Measurements from ENCODE around the gene ARHGAP6. TPM values are rescaled to one million over a fixed set of nuclear protein-coding genes. Genes with fewer than 3 reads are reported as not detected.

The ARHGAP6 gene
- total and polyA plus RNA-seq, 8 donors, result 2.2 to 26.4 (median 8.7) TPM

DNA sequence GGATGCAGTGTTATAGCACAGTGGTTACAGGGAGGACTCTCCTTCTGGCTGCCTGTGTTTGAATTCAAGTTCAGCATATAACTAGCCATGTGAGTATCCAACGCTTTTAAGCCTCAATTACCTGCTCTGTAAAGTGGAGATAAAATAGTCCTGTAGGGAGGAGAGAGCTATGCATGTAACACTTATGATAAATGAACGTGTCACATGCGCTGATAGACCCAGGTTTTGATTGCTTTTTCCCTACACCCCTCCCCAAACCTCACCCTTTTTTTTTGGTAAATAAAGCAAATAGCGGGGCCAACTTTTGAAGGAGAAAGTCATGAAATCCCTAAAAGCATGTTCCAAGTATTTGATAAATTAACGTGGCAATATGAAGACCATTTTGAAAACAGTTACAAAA is 392.9 kb downstream of the ARHGAP6 start:
- no peak overlapping the region for H3K27ac ChIP-seq
- no peak for DNase-seq
- H3K4me3 ChIP-seq, result no peak overlapping the region
- H3K36me3 ChIP-seq, result no peaks in the 10 kb centered on the region
- intact Hi-C loops (cut with DNase I; ENCODE audit: low total_unique reads), result no loop called here
- no peaks in the 10 kb centered on the region for H3K27me3 ChIP-seq
- H3K4me1 ChIP-seq, result peaks cover 0 to 12% (median 3%) of the 10 kb centered on the region in 4 donors
- no peak for TF ChIP-seq POLR2A (IDR thresholded peaks at IDR 0.05)
- TF ChIP-seq EP300 (IDR thresholded peaks at IDR 0.05), result no peak
- TF ChIP-seq, protein P1, sequence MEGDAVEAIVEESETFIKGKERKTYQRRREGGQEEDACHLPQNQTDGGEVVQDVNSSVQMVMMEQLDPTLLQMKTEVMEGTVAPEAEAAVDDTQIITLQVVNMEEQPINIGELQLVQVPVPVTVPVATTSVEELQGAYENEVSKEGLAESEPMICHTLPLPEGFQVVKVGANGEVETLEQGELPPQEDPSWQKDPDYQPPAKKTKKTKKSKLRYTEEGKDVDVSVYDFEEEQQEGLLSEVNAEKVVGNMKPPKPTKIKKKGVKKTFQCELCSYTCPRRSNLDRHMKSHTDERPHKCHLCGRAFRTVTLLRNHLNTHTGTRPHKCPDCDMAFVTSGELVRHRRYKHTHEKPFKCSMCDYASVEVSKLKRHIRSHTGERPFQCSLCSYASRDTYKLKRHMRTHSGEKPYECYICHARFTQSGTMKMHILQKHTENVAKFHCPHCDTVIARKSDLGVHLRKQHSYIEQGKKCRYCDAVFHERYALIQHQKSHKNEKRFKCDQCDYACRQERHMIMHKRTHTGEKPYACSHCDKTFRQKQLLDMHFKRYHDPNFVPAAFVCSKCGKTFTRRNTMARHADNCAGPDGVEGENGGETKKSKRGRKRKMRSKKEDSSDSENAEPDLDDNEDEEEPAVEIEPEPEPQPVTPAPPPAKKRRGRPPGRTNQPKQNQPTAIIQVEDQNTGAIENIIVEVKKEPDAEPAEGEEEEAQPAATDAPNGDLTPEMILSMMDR (IDR thresholded peaks at IDR 0.05), result no peak
- no peak for TF ChIP-seq POLR2AphosphoS5 (IDR thresholded peaks at IDR 0.05)
- WGBS, 5 donors, result 54 to 87% (median 68%) methylated on average over 5 of the region's 5 CpGs
- H3K9me3 ChIP-seq, result no peaks in the 10 kb centered on the region

DNA sequence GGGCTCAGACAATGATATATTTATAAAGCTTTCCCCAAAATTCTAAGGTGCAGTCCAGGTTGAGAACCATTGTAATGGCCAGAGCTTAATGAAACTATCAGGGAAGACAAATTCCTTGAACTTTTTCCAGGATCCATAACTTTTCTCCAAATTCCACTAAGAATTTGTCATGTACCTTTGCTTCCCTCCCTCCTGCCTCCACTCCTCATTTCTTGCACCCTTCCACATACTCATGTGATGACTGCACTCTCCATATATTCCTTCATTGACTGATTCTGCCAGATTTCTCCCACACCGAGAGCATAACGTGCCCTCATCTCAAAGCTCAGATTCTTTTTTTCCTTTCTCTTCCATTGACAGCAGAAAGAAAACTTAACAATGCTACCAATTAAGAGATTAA is 393.4 kb downstream of the ARHGAP6 start:
- Histone ChIP-seq H3K4me1 (peaks cover 0 to 12% (median 3%) of the 10 kb centered on the region in 4 donors), H3K36me3 (no peaks in the 10 kb centered on the region), H3K27ac (no peak overlapping the region), H3K27me3 (no peaks in the 10 kb centered on the region), H3K4me3 (no peak overlapping the region), H3K9me3 (no peaks in the 10 kb centered on the region)
- intact Hi-C loops (cut with DNase I; ENCODE audit: low total_unique reads), result no loop called here
- 81 to 100% (median 97%) methylated on average over 2 of the region's 2 CpGs for WGBS, 5 donors
- no peak for TF ChIP-seq POLR2A (IDR thresholded peaks at IDR 0.05)
- TF ChIP-seq POLR2AphosphoS5 (IDR thresholded peaks at IDR 0.05), result no peak
- TF ChIP-seq EP300 (IDR thresholded peaks at IDR 0.05), result no peak
- TF ChIP-seq, protein P1 (IDR thresholded peaks at IDR 0.05), result no peak
- DNase-seq, result no peak

DNA sequence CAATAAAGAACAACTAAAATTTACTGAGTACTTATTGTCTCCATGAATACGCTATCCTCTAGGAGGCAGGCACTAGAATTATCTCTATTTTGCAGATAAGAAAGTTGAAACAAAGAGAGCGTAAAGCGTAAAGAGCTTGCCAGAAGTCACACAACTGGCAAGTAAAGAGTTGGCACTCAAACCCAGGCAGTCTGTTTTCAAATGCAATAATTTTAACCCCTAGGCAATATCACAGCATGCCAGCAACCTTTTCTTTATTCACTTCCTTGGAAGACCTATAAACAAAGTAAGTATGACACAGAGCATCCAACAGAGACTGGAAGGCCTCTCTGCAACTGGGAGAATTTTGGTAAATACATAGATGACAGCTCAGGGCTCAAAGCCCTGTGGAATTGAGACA is 395.7 kb downstream of the ARHGAP6 start:
- intact Hi-C loops (cut with DNase I; ENCODE audit: low total_unique reads), result no loop called here
- TF ChIP-seq POLR2AphosphoS5 (IDR thresholded peaks at IDR 0.05) (no peak), EP300 (IDR thresholded peaks at IDR 0.05) (no peak), POLR2A (IDR thresholded peaks at IDR 0.05) (no peak)
- TF ChIP-seq, protein P1 (IDR thresholded peaks at IDR 0.05), result no peak
- Histone ChIP-seq H3K4me1 (peaks cover 0 to 12% (median 3%) of the 10 kb centered on the region in 4 donors), H3K4me3 (no peak overlapping the region), H3K9me3 (no peaks in the 10 kb centered on the region), H3K27ac (no peak overlapping the region), H3K27me3 (no peaks in the 10 kb centered on the region), H3K36me3 (no peaks in the 10 kb centered on the region)
- no peak for DNase-seq
- 33 to 70% (median 44%) methylated on average over 3 of the region's 3 CpGs for WGBS, 5 donors

DNA sequence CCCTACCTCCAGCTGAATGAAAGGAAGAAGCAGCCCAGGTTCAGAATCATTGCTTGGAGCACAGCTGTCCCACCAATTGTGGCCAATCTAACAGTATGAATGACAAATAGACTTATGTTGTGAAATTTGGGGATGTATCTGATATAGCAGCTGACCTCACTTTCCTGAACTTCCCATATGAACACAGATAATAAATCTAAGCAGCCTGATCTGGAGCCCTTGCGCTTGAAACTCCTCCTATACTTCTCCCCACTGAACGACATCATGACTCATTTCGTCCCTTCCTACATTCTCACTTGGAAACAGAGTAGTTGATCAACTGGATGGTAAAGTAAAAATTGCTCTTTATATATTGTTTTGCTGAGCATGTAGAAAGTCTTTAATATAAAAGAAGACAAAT is 396.7 kb downstream of the ARHGAP6 start:
- Histone ChIP-seq H3K4me1 (peaks cover 0 to 12% (median 3%) of the 10 kb centered on the region in 4 donors), H3K36me3 (no peaks in the 10 kb centered on the region), H3K27me3 (no peaks in the 10 kb centered on the region), H3K4me3 (no peak overlapping the region), H3K9me3 (no peaks in the 10 kb centered on the region), H3K27ac (no peak overlapping the region)
- intact Hi-C loops (cut with DNase I; ENCODE audit: low total_unique reads), result no loop called here
- no peak for DNase-seq
- WGBS, 5 donors, result 76 to 93% (median 87%) methylated on average over 3 of the region's 3 CpGs
- TF ChIP-seq, protein P1 (IDR thresholded peaks at IDR 0.05), result no peak
- TF ChIP-seq POLR2AphosphoS5 (IDR thresholded peaks at IDR 0.05) (no peak), POLR2A (IDR thresholded peaks at IDR 0.05) (no peak), EP300 (IDR thresholded peaks at IDR 0.05) (no peak)
